DMS153 treated with DMSO at 0.1 percent for 48 hours (cell line): ENCODE results near the gene REEP5.
A peak's percentile ranks its signal among the peaks of the same experiment; 100 is the strongest.
"Not testable (repeated sequence)": the region's sequence is repeated elsewhere in the genome, so short reads cannot be mapped to it uniquely, and the experiment has no call there.

Source experiments
- DNase-seq: peaks from one replicate; lab custom pipeline; 2025; ENCODE audit not compliant: unreplicated experiment; lab: John Stamatoyannopoulos, UW

Gene REEP5

GRCh38 chr5:112892776-112893175 is 29.3 kb downstream of the REEP5 start:
- no peak for DNase-seq

DNA sequence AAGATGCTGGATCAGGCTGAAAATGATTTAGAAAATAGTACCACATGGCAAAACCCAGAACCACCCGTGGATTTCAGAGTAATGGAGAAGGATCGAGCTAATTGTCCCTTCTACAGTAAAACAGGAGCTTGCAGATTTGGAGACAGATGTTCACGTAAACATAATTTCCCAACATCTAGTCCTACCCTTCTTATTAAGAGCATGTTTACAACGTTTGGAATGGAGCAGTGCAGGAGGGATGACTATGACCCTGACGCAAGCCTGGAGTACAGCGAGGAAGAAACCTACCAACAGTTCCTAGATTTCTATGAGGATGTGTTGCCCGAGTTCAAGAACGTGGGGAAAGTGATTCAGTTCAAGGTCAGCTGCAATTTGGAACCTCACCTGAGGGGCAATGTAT is 30.0 kb downstream of the REEP5 start:
- not testable (repeated sequence) for DNase-seq

DNA sequence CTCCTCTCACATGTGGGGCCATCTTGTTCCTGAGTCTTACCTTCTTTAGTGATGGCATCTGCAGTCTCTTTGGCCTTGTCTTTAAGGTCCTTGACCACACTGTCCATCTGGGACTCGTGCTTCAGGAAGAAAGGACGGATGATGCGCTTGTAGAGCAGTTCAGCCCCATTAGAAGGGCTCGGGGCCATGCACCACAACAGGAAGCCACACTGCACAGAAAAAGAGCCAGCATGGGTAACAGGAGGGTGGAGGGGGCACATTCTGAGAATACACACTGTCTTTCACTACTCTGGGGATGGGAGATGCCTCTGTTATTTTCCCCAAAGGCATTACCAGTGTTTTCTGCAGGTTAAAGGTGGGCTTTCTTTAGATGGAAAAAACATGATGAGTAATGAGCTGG is 35.1 kb downstream of the REEP5 start:
- no peak for DNase-seq

DNA sequence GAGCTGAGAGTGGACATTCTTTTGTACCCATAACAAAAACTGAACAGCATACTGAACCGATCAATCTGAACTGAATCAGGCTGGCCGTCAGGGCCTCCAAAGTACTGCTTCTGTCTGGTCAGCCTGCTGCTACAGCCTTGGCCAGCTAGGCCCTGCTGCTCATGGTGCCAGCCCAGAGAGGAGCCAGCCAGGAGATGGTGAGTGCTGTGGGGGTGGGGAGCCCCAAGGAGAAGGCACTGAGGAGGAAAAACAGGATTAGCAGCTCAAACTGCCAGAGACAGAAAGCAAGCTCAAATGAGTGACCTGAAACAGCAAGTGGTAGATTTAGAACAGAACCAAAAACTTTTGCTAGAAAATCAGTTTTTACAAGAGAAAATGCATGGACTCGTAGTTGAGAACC is 37.0 kb downstream of the REEP5 start:
- DNase-seq: no peak

DNA sequence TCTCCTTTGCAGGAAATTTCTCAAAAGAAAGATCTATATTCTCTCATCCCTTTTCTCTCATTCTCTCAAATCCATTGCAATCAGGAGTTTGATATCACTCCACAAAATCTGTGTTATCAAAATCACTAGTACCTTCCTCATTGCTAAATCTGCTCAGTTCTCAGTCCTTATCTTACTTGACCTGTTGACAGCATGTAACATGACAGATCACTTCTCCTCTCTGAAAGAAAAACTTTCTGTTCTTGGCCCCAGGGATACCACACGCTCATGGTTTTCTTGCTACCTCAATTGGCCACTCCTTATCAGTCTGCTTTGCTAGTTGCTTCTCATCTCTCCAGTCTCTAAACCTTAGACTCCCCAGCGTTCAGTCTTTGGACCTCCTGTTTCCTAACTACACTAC is 38.8 kb downstream of the REEP5 start:
- DNase-seq: no peak

- DNase-seq: no peak
Observed at GRCh38 chr5:112880219-112880964, 41.6 kb downstream of the REEP5 start.

DNA sequence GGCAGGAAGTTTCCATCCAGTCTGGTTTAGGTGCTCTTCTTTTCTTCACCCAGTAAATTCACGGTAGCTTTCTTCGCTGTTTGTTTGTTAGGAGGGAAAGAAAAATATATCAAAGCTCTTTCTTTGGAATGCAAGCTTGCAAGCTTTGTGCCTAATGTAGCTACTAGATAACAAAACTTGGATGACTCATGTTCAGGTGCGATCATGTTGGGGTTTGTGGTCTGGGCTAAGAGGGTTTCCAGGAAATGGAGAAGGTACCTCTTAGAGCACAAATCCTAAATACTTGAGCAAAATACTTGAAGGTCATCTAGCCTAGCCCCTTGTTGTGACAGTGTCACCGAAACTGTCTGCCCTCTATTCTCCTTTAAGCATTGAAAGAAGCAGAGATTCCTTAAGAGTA is 43.3 kb downstream of the REEP5 start:
- DNase-seq: no peak

- no peak for DNase-seq
Observed at GRCh38 chr5:112878101-112878500, 43.9 kb downstream of the REEP5 start.

GRCh38 chr5:112876362-112876761 is 45.7 kb downstream of the REEP5 start:
- DNase-seq: no peak

GRCh38 chr5:112870966-112871365 is 51.1 kb downstream of the REEP5 start:
- DNase-seq: no peak

DNA sequence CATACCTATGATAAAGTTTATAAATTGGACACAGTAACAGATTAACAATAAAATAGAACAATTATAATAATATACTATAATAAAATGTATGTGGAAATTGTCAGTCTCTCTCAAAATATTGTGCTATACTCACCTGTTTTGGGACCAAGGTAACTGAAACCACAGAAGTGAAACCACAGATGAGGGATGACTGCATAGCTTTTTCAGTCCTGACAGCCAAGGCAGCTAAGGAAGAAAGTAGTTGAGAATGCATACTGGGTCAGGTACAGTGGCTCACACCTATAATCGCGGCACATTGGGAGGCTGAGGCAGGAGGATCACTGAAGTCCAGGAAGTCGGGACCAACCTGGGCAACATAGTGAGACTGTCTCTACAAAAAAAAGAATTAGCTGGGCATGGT is 52.1 kb downstream of the REEP5 start:
- DNase-seq: no peak

- no peak for DNase-seq
Observed at GRCh38 chr5:112867411-112867810, 54.6 kb downstream of the REEP5 start.

- no peak for DNase-seq
Observed at GRCh38 chr5:112866739-112867138, 55.3 kb downstream of the REEP5 start.

GRCh38 chr5:112865128-112865527 is 56.9 kb downstream of the REEP5 start:
- DNase-seq: no peak

DNA sequence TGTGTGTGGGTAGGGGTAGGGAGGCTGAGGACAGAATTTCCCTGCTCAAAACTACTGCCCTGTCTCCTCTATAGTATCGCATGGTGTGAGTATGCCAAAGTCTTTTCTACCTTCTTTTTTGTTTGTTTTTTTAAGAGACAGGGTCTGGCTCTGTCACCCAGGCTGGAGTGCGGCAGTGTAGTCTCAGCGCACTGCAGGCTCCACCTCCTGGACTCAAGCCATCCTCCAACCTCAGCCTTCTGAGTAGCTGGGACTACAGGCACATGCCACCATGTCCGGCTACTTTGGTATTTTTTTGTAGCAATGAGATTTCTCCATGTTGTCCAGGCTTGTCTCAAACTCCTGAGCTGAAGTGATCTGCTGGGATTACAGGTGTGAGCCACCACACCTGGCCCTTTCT is 58.5 kb downstream of the REEP5 start:
- DNase-seq: no peak

- no peak for DNase-seq
Observed at GRCh38 chr5:112862085-112862484, 59.9 kb downstream of the REEP5 start.

DNA sequence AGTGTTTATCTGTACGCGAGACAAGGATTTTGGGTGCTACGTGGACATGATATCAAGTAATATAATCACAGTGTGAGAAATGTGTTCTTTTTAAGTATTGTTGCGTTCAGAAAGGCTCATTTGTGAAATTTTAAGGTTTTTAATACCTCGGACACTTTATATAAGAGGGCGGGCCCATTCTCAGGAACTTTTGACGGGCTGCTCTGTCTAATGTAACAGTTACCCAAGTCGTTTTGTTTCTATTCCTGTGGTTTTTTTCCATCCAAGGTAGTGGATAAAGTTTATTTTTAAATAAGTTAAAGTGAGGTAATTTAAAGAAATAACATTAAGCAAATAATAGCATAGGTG is 60.4 kb downstream of the REEP5 start:
- DNase-seq: no peak

DNA sequence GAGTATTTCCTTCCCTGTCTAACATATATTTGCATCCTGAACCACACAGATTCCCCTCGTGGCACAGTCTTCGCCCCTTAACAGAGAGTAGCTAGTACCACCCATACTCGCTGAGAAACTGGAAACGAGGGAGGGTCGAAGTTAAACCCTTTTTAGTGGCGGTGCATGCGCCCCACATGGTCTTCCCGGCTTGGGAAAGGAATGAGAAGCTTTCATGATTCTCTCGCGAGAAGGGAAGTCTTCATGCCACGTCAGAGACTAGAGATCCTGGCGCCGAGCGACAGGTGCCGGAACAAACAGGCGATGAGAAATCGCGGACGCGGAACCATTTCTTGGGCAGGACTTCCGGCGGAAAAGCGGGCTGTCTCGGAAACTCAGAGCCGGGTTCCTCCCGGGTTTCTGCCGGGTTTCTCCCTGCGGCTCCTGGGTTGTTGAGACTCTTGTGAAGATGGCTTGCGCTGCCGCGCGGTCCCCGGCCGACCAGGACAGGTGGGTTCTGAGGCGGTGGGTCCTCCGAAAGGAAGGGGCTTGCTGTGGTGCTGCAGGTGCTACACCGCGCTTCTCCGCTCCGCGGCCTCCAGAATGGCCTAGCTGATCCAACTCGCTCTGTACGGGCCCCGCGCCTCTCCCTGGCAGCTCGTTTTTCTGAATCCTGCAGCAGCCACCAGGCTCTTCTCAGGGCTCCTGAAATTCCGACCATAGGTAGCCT is 60.9 kb downstream of the REEP5 start, which contains the start of gene SRP19:
Gene SRP19, plus strand, starts transcription at position 359 of the 709 bp plus-strand sequence. Its CDS starts 90 bp downstream, at position 449.
- DNase-seq: peak; percentile 59

DNA sequence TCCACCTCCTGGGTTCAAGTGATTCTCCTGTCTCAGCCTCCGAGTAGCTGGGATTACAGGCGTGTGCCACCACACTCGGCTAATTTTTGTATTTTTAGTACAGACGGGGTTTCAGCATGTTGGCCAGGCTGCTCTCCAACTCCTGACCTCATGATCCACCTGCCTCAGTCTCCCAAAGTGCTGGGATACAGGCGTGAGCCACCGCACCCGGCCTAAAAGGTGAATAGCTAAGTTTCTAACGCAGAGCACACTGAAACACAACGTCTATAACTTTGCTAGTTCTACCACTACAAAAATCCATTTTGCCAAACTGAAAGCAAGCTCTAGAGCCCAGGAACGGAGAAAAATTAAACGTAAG is 61.5 kb downstream of the REEP5 start:
- DNase-seq: not testable (repeated sequence)

- DNase-seq: no peak
Observed at GRCh38 chr5:112857866-112858265, 64.2 kb downstream of the REEP5 start.

DNA sequence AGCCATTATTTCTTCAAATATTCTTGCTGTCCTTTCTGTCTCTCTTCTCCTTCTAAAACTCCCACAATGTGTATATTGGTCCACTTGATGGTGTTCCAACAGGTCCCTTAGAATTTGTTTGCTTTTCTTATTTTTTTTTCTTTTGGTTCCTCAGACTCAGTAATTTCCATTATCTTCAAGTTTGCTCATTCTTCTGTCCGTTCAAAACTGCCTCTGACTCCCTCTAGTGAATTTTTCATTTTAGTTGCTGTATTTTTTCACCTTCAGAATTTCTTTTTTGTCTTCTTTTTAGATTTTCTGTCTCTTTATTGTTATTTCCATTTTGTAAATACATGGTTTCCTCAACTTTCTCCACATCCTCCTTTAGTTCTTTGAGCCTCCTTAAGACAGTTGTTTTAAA is 67.4 kb downstream of the REEP5 start:
- DNase-seq: no peak

DNA sequence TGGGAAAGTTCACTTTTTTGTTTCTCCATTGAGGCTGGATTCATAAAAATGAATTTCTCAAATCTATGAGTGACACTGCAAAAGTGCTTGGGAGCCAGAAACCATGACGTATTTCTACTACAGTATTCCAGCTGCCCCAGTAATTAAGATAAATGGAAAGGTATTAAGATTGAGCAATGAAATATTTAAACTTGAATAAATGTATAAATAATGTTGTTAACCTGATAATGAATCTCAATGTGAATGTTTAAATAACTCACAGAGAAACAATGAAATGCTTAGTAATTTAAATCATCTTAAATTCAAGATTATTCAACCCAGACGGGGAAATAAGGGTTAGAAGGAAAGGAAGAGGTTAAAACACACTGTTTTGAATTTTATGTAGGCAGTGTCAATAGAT is 72.1 kb downstream of the REEP5 start:
- DNase-seq: no peak
